Spleen (tissue), 11 donors: ENCODE data around the gene LRPPRC. TPM values are rescaled to one million over a fixed set of nuclear protein-coding genes. Genes with fewer than 3 reads are reported as not detected.

ENCODE experiments used
- DNase-seq: peaks from one replicate; pipeline ENCODE4 v3.0.0-alpha.2; 2020
- H3K27ac ChIP-seq, 8 donors: fragments of 200-600 bp; sonication (generic) in 7 of 8; 1 replicate in 4 of 8; 2 replicates in 4 of 8; pipeline versions ENCODE4 v1.5.0 to v1.8.0; 2016 to 2021; ENCODE audit warnings: inconsistent platforms in 4 of 8, mild to moderate bottlenecking in 4 of 8, moderate library complexity in 1 of 8
- H3K27me3 ChIP-seq, 7 donors: fragments of 200-600 bp; sonication (generic) in 6 of 7; replicated peaks in 1 of 7; 1 replicate in 4 of 7; 2 replicates in 3 of 7; pipeline versions ENCODE4 v1.5.0 to v1.8.0; 2016 to 2021; ENCODE audit warnings: inconsistent platforms in 3 of 7, mild to moderate bottlenecking in 1 of 7
- H3K36me3 ChIP-seq, 6 donors: fragments of 200-600 bp; sonication (generic) in 5 of 6; 1 replicate in 4 of 6; 2 replicates in 2 of 6; pipeline versions ENCODE4 v1.5.0 to v1.8.0; 2016 to 2021; ENCODE audit warnings: inconsistent platforms in 2 of 6
- H3K4me1 ChIP-seq, 6 donors: fragments of 200-600 bp; sonication (generic) in 5 of 6; 1 replicate in 3 of 6; 2 replicates in 3 of 6; pipeline versions ENCODE4 v1.5.0 to v1.8.0; 2016 to 2021; ENCODE audit warnings: inconsistent platforms in 3 of 6
- H3K4me3 ChIP-seq, 8 donors: fragments of 200-600 bp; sonication (generic) in 7 of 8; 1 replicate in 4 of 8; 2 replicates in 4 of 8; pipeline versions ENCODE4 v1.5.0 to v1.8.0; 2016 to 2021; ENCODE audit warnings: inconsistent platforms in 4 of 8, mild to moderate bottlenecking in 4 of 8, moderate library complexity in 2 of 8
- H3K9me3 ChIP-seq, 8 donors: fragments of 200-600 bp; sonication (generic) in 7 of 8; 1 replicate in 4 of 8; 2 replicates in 4 of 8; pipeline versions ENCODE4 v1.5.0 to v1.8.0; 2016 to 2021; ENCODE audit warnings: inconsistent platforms in 4 of 8
- CTCF ChIP-seq, 11 experiments: fragments of 200-600 bp in 7 of 11; fragments of 450-650 bp in 4 of 11; sonication (generic) in 4 of 11; IDR thresholded peaks in 8 of 11; conservative IDR thresholded peaks in 3 of 11; 1 replicate in 7 of 11; 2 replicates in 4 of 11; pipeline versions ENCODE4 v1.4.0 to v1.8.0; 2016 to 2021; ENCODE audit warnings: antibody characterized with exemption in 11 of 11, inconsistent platforms in 4 of 11, mild to moderate bottlenecking in 1 of 11
- POLR2A ChIP-seq, 3 donors: fragments of 450-650 bp; IDR thresholded peaks; one replicate each; pipeline ENCODE4 v1.5.1; 2017; ENCODE audit warnings: antibody characterized with exemption in 3 of 3, mild to moderate bottlenecking in 1 of 3
- POLR2AphosphoS5 ChIP-seq, 3 donors: sonication (generic); formaldehyde crosslinking; IDR thresholded peaks; one replicate each; pipeline ENCODE4 v1.5.1; 2017; ENCODE audit warnings: antibody characterized with exemption in 3 of 3
- WGBS, 5 donors: extraction: QIAGEN DNeasy Blood & Tissue Kit in 3 of 5; methylation state at CpG; one replicate each; pipeline versions ENCODE4 v1.1.5 to v1.1.7; 2013 to 2018; 5-methylcytosine and 5-hydroxymethylcytosine counted together
- intact Hi-C: fragments of 100-400 bp; cut with DNase I; formaldehyde crosslinking; loops from one replicate; pipeline ENCODE4 v1.15.0; 2023; ENCODE audit warnings: low total_unique reads
- polyA plus RNA-seq, 3 donors: library from polyadenylated mRNA; stranded (reverse); fragments of 200-250 nt; gene quantifications; one replicate each; pipeline ENCODE4 v1.2.1, GENCODE V29; 2013
- total RNA-seq, 7 donors: library from RNA; depleted of rRNA in 3 of 7; stranded (reverse); fragments of >200 nt in 3 of 7; fragmentation: NEBNext Ultra II Directional in 4 of 7; extraction: Animal tissue kit (Norgen Biotek cat#: 25700) in 4 of 7; gene quantifications; one replicate each; pipeline versions ENCODE4 v1.1.0 to v1.2.1, GENCODE V29; 2016 to 2021
- donor health status: healthy with polysubstance abuse.
- donor health status: DM: no; HTN: no; CAD: no; lungs with moderate emphysema.
- donor health status: DM: no; HTN: no; CAD: no.
- donor health status: Bipolar disorder and iron deficiency.
- donor health status: healthy.
- donor health status: DM: no; HTN: no; CAD: no.
- donor health status: DM: yes; HTN: yes; CAD: no.

The LRPPRC gene
- total and polyA plus RNA-seq, 10 donors, result 25.0 to 72.5 (median 57.1) TPM

GRCh38 chr2:43942881-43943280 is 52.9 kb downstream of the LRPPRC start:
- Histone ChIP-seq H3K27ac (no peak overlapping the region), H3K27me3 (no peaks in the 10 kb centered on the region), H3K36me3 (peaks cover 0 to 97% (median 53%) of the 10 kb centered on the region in 6 donors), H3K4me3 (no peak overlapping the region), H3K4me1 (no peaks in the 10 kb centered on the region), H3K9me3 (no peaks in the 10 kb centered on the region)
- DNase-seq, result no peak
- no peak for TF ChIP-seq POLR2A (IDR thresholded peaks at IDR 0.05)
- TF ChIP-seq POLR2AphosphoS5 (IDR thresholded peaks at IDR 0.05), result no peak
- no peak for TF ChIP-seq CTCF (IDR thresholded peaks at IDR 0.05 in 8 of 11, conservative IDR thresholded peaks at IDR 0.05 in 3 of 11)
- 96 to 100% (median 98%) methylated on average over 1 of the region's 1 CpG for WGBS, 5 donors
- intact Hi-C loops, result no loop called here

- Histone ChIP-seq H3K27me3 (no peaks in the 10 kb centered on the region), H3K9me3 (no peaks in the 10 kb centered on the region), H3K36me3 (peaks cover 0 to 97% (median 47%) of the 10 kb centered on the region in 6 donors), H3K4me3 (no peak overlapping the region), H3K4me1 (no peaks in the 10 kb centered on the region), H3K27ac (no peak overlapping the region)
- no peak for DNase-seq
- 84 to 88% (median 85%) methylated on average over 4 of the region's 4 CpGs for WGBS, 5 donors
- intact Hi-C loops, result no loop called here
- TF ChIP-seq CTCF (IDR thresholded peaks at IDR 0.05 in 8 of 11, conservative IDR thresholded peaks at IDR 0.05 in 3 of 11) (no peak), POLR2AphosphoS5 (IDR thresholded peaks at IDR 0.05) (no peak), POLR2A (IDR thresholded peaks at IDR 0.05) (no peak)
Measured at GRCh38 chr2:43941966-43942365, 53.8 kb downstream of the LRPPRC start.

- H3K27ac ChIP-seq, result no peak overlapping the region
- peaks cover 0 to 96% (median 41%) of the 10 kb centered on the region in 6 donors for H3K36me3 ChIP-seq
- no peak overlapping the region for H3K4me3 ChIP-seq
- no peaks in the 10 kb centered on the region for H3K9me3 ChIP-seq
- no peaks in the 10 kb centered on the region for H3K4me1 ChIP-seq
- no peak for DNase-seq
- WGBS, 5 donors, result 79 to 90% (median 87%) methylated on average over 3 of the region's 3 CpGs
- intact Hi-C loops, result no loop called here
- no peaks in the 10 kb centered on the region for H3K27me3 ChIP-seq
- TF ChIP-seq CTCF (IDR thresholded peaks at IDR 0.05 in 8 of 11, conservative IDR thresholded peaks at IDR 0.05 in 3 of 11) (no peak), POLR2AphosphoS5 (IDR thresholded peaks at IDR 0.05) (no peak), POLR2A (IDR thresholded peaks at IDR 0.05) (no peak)
Measured at GRCh38 chr2:43941359-43941758, 54.4 kb downstream of the LRPPRC start.

GRCh38 chr2:43939695-43940256 is 56.0 kb downstream of the LRPPRC start:
- H3K9me3 ChIP-seq, result no peaks in the 10 kb centered on the region
- no peaks in the 10 kb centered on the region for H3K27me3 ChIP-seq
- peaks cover 0 to 94% (median 31%) of the 10 kb centered on the region in 6 donors for H3K36me3 ChIP-seq
- intact Hi-C loops, result no loop called here
- WGBS, 5 donors, result 87 to 93% (median 92%) methylated on average over 6 of the region's 6 CpGs
- H3K4me3 ChIP-seq, result no peak overlapping the region
- DNase-seq, result no peak
- H3K27ac ChIP-seq, result no peak overlapping the region
- no peaks in the 10 kb centered on the region for H3K4me1 ChIP-seq
- TF ChIP-seq CTCF (IDR thresholded peaks at IDR 0.05 in 8 of 11, conservative IDR thresholded peaks at IDR 0.05 in 3 of 11) (no peak), POLR2A (IDR thresholded peaks at IDR 0.05) (no peak), POLR2AphosphoS5 (IDR thresholded peaks at IDR 0.05) (no peak)
